GM21390 (cell line): ENCODE results near the gene PNPLA2.

Source experiments
- ATAC-seq: cut with Tn5 transposase; IDR thresholded peaks from one replicate; pipeline ENCODE4 v1.9.1; 2021; ENCODE audit not compliant: unreplicated experiment

Gene PNPLA2

GRCh38 chr11:818396-819128 is at the start of gene PNPLA2:
Gene PNPLA2, plus strand, starts transcription at chr11:818914. Its CDS starts 805 bp downstream, at chr11:819719.
- ATAC-seq = no peak

DNA sequence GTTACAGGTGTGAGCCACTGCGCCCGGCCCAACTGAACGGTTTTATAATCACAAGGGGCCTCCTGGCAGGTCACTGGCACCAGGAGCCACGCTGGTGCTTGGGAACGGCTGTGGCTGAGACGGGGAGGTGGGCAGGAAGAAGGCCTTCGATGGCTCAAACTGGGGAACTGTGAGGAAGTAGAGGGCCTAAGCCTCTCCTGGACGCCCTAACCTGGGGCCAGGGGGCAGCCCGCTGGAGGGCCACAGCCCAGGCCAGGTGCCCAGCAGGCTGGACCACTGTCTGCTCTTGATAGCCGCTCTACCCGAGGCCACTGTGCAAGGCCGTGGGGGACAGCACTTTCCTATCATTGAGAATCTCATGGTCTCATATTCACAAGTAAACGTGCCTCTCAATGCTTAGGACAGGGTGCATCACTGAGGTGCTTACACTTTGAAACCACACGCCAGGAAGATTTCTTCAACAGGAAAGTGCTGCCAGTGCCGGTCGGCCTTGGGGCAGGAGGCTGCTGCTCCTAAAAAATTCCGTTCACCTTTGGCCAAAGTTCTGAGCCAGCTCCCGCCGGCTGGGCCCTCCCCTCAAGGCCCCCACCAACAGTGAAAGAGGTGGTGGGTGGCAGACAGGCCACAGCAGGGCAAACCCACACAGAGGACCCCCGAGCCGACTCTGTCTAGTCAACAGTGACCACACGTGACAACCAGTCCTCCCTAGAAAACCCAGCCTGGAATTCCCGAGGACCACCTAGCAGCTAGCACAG is 48.6 kb upstream of the PNPLA2 start:
- ATAC-seq = no peak

DNA sequence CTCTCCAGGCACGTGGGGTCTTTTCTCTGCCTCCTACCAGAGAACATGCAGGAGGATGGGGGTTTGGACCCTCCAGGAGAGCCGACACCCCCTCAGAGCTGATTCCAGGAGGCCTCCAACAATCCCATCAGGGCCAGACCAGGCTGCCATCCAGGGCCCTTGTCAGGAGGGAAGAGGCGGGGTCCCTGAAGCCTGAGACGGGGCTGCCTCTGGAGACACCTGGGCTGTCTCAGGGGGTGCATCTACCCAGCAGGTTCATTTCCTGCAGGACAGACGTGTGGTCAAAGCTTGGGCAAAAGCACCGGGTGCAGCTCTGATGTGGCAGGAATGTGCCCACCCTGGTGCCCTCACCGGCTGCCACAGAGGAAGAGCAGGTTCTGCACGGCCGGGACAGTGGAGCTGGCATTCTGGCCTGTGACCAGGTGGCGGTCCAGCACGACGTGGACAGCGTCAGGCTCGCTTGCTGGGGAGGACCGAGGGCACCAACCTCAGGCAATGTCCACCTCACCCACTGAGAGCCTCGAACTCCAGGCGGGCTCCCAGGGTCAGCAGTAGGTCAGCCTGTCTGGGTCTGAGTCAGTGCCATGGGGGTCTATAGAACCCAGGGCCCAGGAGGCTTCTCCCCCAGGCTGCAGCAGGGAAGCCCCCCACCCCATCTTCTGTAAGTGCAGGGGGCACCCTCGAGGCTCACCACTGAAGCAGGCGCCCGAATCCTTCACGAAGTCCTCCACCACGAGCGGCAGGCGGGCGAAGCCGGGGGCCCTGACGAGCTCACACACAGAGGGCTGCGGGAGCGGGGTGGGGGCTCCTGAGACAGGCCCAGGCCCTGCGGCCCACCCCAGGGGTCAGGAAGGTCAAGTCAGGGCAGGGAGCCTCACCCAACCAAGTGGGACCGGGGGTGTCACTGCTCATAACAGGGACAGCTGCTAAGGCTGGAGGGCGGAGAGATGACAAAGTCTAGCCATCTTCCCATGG is 47.8 kb upstream of the PNPLA2 start:
- ATAC-seq = no peak

DNA sequence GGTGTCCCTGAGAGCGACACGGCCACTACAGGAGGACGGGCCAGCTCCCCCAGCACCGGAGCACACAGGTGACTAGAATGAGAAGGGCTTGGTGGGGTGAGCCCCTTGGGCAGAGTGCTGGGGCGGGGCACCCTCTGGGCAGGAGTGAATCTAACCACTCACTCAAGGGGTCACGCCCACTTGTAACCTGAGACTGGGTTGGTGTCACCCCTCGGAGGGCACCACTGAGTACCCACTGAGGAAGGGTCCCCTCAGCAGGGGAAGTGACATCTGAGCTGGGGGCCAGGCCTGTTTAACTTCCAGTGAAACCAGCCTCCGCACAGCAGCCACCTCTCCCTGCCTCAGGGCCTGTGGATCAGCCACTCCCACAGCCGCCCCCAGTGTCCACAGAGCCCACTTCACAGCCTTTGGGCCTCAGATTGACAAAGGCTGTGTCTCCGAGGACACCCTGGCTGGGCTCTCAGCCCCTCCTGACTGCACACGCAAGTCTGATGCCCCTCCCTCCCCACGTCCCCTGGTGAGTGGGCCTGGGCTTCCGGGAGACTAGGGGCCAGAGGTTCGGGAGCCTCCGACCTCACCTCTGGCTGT is 47.0 kb upstream of the PNPLA2 start:
- ATAC-seq = no peak

GRCh38 chr11:772429-773390 is 46.0 kb upstream of the PNPLA2 start:
- ATAC-seq = no peak

DNA sequence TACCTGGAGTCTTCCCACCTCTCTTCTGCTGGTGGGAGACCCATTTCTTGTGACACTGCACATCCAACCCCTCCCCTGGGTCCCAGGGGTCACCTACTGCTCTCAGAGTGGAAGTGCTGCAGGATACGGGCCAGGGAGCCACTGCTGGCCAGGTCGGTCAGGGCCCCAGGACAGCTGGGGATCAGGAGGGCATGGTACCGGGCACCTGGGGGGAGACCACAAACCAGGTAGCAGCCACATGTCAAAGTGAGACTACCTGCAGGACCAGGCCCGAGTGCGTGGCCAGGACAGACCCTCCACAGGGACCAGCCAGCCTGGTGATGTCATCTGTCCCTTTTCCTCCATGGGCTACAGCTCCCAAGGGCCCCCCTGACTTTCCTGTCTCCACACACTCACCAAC is 45.3 kb upstream of the PNPLA2 start:
- no peak for ATAC-seq

DNA sequence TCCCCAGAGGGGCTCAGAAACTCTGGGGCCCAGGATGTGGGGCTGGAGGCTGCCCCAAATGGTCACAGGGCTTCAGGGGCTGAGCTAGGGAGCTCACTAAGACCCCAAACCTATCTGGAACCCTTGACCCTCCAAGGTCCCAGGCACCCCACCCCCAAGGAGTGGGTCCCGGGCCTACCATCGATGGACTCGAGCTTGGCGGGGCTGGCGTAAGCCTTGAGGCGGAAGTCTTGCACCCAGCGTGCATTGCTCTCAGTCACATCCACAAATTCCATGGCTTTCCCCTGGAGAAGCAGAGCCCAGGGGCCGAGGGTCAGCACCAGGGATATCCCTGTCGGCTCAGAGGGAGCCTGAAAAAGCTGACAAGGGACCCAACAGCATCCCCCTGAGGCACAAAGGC is 44.9 kb upstream of the PNPLA2 start:
- ATAC-seq = no peak

GRCh38 chr11:774873-775592 is 43.7 kb upstream of the PNPLA2 start:
- no peak for ATAC-seq

DNA sequence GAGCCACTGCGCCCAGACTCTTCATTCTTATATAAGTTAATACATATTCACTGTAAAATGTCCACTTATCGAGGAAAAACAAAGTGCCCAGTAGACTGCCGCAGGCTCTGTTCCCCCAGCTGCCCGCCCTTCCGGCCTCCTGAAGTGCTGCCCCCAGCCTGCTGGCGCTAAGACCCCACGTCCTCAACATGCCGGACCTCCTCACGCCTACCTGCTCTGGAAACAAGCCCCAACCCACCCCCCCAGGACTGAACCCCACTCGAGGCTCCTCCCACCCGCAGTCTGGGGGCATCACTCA is 42.5 kb upstream of the PNPLA2 start:
- no peak for ATAC-seq

GRCh38 chr11:776561-777287 is 42.0 kb upstream of the PNPLA2 start:
- ATAC-seq = peak; percentile 26

DNA sequence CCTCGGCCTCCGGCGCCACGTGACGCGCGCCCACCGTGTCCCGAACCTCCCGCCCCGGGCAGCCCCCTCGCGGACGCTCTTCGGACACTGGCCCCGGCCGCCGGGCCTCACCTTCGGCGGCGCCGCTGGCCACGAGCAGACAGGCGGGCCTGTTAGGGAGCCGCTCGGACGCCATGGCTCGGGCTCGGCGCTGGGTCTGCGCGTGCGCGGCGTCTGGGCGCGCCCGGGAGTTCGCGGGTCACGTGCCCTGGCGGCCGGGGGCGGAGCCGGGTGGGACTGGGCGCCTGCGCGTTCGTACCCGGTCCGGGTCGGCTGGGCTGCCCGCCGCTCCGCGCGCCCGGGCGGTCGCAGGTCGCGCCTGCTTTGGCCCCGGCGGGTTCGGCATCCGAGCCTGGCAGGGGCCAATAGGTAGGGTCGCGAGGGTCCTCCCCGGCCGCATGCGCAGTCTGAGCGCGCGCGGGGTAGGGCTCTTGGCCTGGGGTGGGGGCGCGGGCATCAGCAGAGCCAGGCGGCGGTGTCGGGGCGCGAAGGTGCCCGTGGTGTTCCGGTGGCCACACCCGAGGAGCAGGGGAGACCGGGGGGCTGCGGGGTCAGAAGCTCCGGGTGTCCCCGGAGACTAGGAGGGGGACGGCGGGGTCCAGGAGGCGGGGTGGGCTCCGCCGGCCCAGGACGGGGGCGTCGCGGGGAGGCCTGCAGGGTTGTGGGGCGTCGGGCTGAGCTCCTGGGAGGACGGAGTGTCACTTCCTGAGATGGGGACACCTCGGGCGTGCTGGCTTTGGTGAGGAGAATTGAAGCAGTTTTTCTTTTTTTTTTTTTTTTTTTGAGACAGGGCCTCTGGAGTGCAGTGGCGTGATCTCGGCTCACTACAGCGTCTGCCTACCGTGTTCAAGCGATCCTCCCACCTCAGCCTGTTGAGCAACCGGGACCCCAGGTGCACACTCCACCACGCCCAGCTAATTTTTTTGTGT is 41.1 kb upstream of the PNPLA2 start, which contains the start of gene GATD1:
Gene GATD1, minus strand, starts transcription at position 200 of the 968 bp plus-strand sequence. Its CDS starts 25 bp downstream, at position 175.
- ATAC-seq = peak; percentile 59

DNA sequence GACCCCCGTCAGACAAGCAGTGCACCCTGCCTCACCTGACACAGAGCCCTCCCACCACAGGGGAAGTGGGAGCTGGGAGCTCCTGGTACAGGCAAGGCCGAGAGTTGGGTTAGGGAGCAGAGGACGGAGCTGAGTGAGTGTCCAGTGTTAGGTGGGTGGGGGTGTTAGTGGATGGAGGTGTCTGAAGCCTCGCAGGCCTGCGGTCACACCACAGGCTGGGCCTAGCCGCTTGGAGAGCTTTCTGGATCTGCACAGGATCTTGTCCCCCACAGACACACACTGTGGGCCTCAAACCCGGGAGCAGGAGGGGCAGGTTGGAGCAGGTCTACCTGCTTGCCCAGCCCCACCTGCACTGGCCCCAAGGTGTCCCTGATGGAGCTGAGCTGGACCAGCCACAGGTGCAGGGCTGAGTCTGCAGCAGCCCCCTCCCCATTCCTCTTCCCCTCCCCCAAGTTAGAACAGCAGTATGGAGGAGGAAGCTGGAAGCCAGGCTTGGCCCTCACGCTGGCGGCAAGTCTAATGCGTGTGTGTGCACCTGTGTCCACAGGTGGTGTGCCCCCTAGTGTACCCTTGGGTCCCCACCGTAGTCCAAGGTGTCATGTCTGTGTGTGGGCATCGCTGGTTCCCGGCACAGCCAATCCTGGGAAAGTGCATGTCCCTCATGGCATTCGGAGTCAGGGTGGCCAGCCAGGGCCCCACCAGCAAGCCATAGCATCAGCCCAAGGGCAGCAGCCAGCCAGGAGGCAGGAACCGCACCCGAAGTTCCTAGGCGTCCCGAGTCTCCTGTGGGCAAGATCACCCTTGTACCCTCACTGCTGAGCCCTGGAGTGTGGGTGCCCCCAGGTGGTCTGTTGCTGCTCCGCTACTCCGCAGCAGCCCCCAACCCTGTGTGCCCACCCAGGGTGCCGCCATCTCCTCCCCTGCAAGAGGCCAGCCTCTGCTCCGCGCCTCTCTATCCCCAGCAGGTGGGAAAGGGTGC is 39.4 kb upstream of the PNPLA2 start:
- ATAC-seq = no peak

DNA sequence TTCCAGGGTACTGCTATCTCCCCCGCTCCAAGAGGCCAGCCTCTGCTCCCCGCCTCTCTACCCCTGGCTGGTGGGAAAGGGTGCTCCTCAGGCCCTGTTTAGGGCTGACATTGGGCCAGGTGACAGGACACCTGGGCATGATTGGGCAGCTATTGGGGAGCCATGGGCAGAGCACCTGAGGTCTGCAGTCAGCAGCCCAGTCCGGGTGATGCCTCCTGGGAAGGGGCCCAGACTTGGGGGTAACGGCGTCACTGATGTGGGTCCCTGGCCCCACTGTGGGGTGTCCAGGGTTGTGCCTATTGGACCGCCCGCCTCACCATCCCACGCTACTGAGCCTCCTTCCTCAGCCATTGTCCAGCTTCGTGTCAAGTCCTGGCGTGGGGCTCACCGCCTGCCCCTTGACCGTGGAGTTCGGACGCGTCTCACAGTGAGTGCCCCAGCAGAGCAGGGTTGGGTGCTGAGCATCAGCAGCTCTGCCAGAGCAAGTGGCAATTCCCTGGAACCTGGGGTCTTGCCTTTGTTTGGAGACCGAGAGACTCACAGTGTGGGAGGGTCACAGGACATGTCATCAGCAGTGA is 38.7 kb upstream of the PNPLA2 start:
- no peak for ATAC-seq

GRCh38 chr11:782264-783174 is 36.2 kb upstream of the PNPLA2 start:
- no peak for ATAC-seq

DNA sequence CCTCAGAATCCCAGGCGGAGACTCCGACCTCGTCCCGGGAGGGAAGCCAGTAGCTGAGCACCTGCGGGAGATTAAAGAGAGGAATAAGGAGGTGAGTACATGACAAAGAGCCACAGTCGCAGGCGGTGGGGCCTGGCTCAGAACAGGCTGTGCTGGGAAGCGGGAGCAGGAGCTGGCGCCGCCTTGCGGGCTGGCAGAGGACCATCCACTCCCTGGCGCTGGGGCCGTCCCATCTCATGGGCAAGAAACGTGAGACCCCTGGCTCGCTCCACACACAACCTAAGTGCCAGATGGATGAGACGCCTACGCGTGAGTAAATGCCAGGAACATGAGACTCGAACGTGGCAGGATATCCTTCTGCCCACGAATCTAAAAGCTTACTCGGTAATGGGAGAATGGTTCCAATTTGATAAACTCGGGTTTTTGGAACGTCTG is 35.1 kb upstream of the PNPLA2 start:
- no peak for ATAC-seq
